Right kidney (tissue), 1 donor: ENCODE measurements around the gene FBXL7.

Experiments used
- DNase-seq: peaks from one replicate; pipeline ENCODE4 v3.0.0-alpha.2; 2016

FBXL7 gene

GRCh38 chr5:15539951-15540350 is 40.0 kb downstream of the FBXL7 start:
- DNase-seq: no peak

- no peak for DNase-seq
Observed at GRCh38 chr5:15544039-15544438, 44.1 kb downstream of the FBXL7 start.

- DNase-seq: no peak
Observed at GRCh38 chr5:15545082-15545481, 45.1 kb downstream of the FBXL7 start.

- no peak for DNase-seq
Observed at GRCh38 chr5:15547261-15547839, 47.4 kb downstream of the FBXL7 start.

- DNase-seq: no peak
Observed at GRCh38 chr5:15549961-15550360, 50.0 kb downstream of the FBXL7 start.

GRCh38 chr5:15550502-15551112 is 50.6 kb downstream of the FBXL7 start:
- DNase-seq: no peak

- DNase-seq: no peak
Observed at GRCh38 chr5:15551113-15551504, 51.1 kb downstream of the FBXL7 start.

- no peak for DNase-seq
Observed at GRCh38 chr5:15554542-15554941, 54.6 kb downstream of the FBXL7 start.

GRCh38 chr5:15555176-15555575 is 55.2 kb downstream of the FBXL7 start:
- no peak for DNase-seq

GRCh38 chr5:15558240-15558639 is 58.3 kb downstream of the FBXL7 start:
- no peak for DNase-seq

GRCh38 chr5:15558681-15559080 is 58.7 kb downstream of the FBXL7 start:
- DNase-seq: no peak

- DNase-seq: no peak
Observed at GRCh38 chr5:15560421-15560820, 60.4 kb downstream of the FBXL7 start.

GRCh38 chr5:15564523-15564922 is 64.5 kb downstream of the FBXL7 start:
- no peak for DNase-seq

GRCh38 chr5:15564957-15565356 is 65.0 kb downstream of the FBXL7 start:
- DNase-seq: no peak

- no peak for DNase-seq
Observed at GRCh38 chr5:15566306-15566705, 66.3 kb downstream of the FBXL7 start.

GRCh38 chr5:15566789-15567188 is 66.8 kb downstream of the FBXL7 start:
- DNase-seq: no peak

GRCh38 chr5:15570491-15570890 is 70.5 kb downstream of the FBXL7 start:
- DNase-seq: no peak

- no peak for DNase-seq
Observed at GRCh38 chr5:15571081-15571480, 71.1 kb downstream of the FBXL7 start.

GRCh38 chr5:15571618-15572017 is 71.6 kb downstream of the FBXL7 start:
- DNase-seq: no peak

- no peak for DNase-seq
Observed at GRCh38 chr5:15573590-15573989, 73.6 kb downstream of the FBXL7 start.

- DNase-seq: no peak
Observed at GRCh38 chr5:15574128-15574527, 74.1 kb downstream of the FBXL7 start.

GRCh38 chr5:15574806-15575325 is 74.9 kb downstream of the FBXL7 start:
- no peak for DNase-seq

GRCh38 chr5:15575666-15576065 is 75.7 kb downstream of the FBXL7 start:
- no peak for DNase-seq

GRCh38 chr5:15577132-15577531 is 77.2 kb downstream of the FBXL7 start:
- no peak for DNase-seq
